Activated naive CD4-positive, alpha-beta T cell treated with anti-CD3 and anti-CD28 coated beads, Interleukin-2, amount 10 ng/mL, durations not matched to agents 7 days and 5 days (primary cell): ENCODE measurements around the gene SPTBN5.

ENCODE experiments used
- CTCF ChIA-PET: fragments of 350-600 bp; sonication (Branson Sonifier 250); formaldehyde crosslinking; loops from one replicate; lab custom pipeline; 2021; ENCODE audit warnings: antibody characterized with exemption; lab: Charles Lee
- DNase-seq: peaks from one replicate; pipeline ENCODE4 v3.0.0-alpha.2; 2020
- H3K27ac Mint-ChIP-seq: one replicate; pipeline ENCODE4 v1.8.0; 2021; ENCODE audit warnings: mild to moderate bottlenecking, moderate library complexity, mixed read lengths
- H3K27me3 Mint-ChIP-seq: one replicate; pipeline ENCODE4 v1.8.0; 2021; ENCODE audit warnings: mild to moderate bottlenecking, mixed read lengths
- H3K36me3 Mint-ChIP-seq: one replicate; pipeline ENCODE4 v1.8.0; 2021; ENCODE audit warnings: mixed read lengths
- H3K4me1 Mint-ChIP-seq: one replicate; pipeline ENCODE4 v1.8.0; 2021; ENCODE audit warnings: mixed read lengths
- H3K4me3 Mint-ChIP-seq: one replicate; pipeline ENCODE4 v1.8.0; 2021; ENCODE audit warnings: mild to moderate bottlenecking, moderate library complexity, mixed read lengths
- H3K9me3 Mint-ChIP-seq: one replicate; pipeline ENCODE4 v1.8.0; 2021; ENCODE audit warnings: mixed read lengths

Gene SPTBN5

DNA sequence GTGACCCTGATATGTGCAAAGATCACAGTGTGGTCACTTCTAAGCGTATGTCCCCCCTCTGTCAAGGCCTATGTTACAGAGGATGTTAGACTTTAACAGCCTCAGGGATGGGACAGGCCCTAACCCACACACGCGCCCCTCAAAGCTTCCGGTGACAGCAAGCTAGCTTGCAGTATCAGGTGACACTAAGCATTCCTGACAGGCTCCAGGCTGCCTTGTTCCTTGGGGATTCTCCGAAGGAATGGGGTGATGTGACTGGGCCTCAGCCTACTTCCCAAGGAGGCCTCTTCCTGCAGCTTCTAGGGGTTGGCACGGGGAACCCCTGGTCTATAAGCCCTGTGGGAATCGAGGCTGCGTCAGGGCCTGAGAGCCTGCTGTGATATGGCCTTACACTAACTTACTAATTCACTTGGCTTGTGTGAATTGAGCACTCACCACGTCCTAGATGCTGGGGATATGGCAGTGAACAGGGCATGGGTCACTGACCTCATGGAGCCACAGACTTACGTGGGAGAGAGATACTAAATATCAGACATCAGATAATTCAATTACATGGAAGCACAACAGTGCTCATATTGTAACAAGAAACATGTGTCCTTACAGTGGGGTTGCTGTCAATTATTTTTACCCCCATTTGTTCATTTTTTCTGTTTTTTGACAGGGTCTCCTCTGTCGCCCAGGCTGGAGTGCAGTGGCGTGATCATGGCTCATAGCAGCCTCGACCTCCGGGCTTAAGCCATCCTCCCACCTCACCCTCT, 11.4 kb upstream of the SPTBN5 start:
- Mint-ChIP-seq H3K27me3 (no peaks in the 10 kb centered on the region), H3K4me1 (peaks cover 13% of the 10 kb centered on the region), H3K27ac (no peak overlapping the region), H3K9me3 (peaks cover 5% of the 10 kb centered on the region), H3K36me3 (peaks cover 46% of the 10 kb centered on the region), H3K4me3 (no peak overlapping the region)
- CTCF ChIA-PET: interaction anchor here (0.6 to 9.3 kb wide), 35 partner anchors 8 to 439 kb away, joined by 3 to 102 read pairs (median 4); partner anchors contain the start of genes JMJD7, MAPKBP1 and PLA2G4B
- DNase-seq: no peak

DNA sequence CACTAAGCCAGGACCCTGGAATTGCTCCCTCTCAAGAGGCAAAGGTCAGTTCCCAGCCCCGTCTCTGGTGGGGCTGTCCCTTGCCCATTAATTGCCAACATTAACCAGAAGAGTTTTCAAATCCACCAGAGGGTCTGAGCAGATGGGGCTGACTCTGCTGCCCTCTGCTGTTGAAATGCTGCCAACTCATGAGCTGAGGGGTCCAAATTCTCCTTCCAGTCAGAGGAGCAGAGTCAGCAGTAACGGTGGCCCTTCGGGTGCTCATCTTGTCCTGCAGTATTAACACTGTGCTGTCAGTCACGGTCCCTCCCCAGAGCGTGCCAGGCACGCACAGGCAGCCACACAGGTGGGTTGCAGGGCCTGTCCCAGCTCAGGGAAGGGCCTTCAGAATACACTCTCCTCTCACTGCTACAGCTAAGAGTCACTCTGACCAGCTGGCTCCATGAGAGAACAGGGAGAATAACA, 10.7 kb upstream of the SPTBN5 start:
- Mint-ChIP-seq H3K9me3 (peaks cover 5% of the 10 kb centered on the region), H3K4me1 (peaks cover 17% of the 10 kb centered on the region), H3K4me3 (no peak overlapping the region), H3K36me3 (peaks cover 45% of the 10 kb centered on the region), H3K27me3 (no peaks in the 10 kb centered on the region), H3K27ac (peak overlapping the region; percentile 42)
- DNase-seq: peak; percentile 80
- CTCF ChIA-PET: interaction anchor here (0.6 to 9.3 kb wide), 35 partner anchors 9 to 439 kb away, joined by 3 to 102 read pairs (median 4); partner anchors contain the start of genes JMJD7, MAPKBP1 and PLA2G4B

DNA sequence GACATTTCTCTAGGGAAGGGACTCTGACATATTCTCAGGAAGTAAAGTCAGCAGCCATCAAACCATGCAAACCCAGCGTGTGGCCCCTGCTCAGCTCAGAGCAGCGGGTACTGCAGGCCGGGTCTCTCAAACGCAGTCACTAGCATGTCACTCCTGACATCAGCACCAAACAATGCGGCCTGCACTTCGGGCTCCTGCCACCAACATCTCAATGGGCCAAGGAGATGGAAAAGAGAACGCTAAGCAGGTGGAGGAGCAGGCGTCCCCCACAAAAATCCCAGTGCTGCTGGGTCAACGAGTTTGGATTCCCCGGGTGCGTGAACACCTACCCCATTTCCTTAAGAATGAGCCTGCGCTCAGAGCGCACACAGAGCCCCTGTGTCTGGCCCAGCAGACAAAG, 9.9 kb upstream of the SPTBN5 start:
- Mint-ChIP-seq H3K27ac (no peak overlapping the region), H3K4me3 (no peak overlapping the region)
- CTCF ChIA-PET: interaction anchor here (1.1 to 9.3 kb wide), 8 partner anchors 8 to 438 kb away, joined by 3 to 102 read pairs (median 16); partner anchors contain the start of gene MAPKBP1

DNA sequence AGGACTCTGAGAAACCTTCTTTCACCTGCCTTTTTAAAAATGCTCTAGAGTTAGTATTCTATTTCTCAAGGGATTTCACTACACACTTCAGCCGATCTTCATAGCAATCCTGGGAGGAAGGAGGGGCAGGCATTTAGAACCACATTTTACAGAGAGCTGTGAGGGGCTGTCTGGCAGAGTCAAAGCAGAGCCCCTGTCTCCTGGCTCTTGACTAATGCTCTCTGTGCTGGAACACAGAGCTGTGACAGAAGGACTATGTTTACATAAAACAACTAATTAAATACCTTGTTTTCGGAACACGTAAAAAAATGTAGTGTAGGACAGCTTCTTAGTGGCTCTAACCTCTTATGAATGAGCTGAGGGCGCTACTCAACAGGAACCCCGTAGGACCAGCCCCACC, 7.6 kb upstream of the SPTBN5 start:
- Mint-ChIP-seq H3K27me3 (no peaks in the 10 kb centered on the region), H3K27ac (peak overlapping the region; percentile 51), H3K4me1 (peaks cover 41% of the 10 kb centered on the region), H3K9me3 (peaks cover 4% of the 10 kb centered on the region), H3K4me3 (no peak overlapping the region), H3K36me3 (peaks cover 41% of the 10 kb centered on the region)
- no peak for DNase-seq
- CTCF ChIA-PET: interaction anchor here (0.6 to 9.3 kb wide), 6 partner anchors 31 to 435 kb away, joined by 3 to 102 read pairs (median 22); partner anchors contain the start of gene MAPKBP1

More for the DNA sequence above, 9.9 kb upstream of the SPTBN5 start:
- DNase-seq: no peak
- Mint-ChIP-seq H3K9me3 (peaks cover 5% of the 10 kb centered on the region), H3K4me1 (peaks cover 23% of the 10 kb centered on the region), H3K36me3 (peaks cover 50% of the 10 kb centered on the region), H3K27me3 (no peaks in the 10 kb centered on the region)

DNA sequence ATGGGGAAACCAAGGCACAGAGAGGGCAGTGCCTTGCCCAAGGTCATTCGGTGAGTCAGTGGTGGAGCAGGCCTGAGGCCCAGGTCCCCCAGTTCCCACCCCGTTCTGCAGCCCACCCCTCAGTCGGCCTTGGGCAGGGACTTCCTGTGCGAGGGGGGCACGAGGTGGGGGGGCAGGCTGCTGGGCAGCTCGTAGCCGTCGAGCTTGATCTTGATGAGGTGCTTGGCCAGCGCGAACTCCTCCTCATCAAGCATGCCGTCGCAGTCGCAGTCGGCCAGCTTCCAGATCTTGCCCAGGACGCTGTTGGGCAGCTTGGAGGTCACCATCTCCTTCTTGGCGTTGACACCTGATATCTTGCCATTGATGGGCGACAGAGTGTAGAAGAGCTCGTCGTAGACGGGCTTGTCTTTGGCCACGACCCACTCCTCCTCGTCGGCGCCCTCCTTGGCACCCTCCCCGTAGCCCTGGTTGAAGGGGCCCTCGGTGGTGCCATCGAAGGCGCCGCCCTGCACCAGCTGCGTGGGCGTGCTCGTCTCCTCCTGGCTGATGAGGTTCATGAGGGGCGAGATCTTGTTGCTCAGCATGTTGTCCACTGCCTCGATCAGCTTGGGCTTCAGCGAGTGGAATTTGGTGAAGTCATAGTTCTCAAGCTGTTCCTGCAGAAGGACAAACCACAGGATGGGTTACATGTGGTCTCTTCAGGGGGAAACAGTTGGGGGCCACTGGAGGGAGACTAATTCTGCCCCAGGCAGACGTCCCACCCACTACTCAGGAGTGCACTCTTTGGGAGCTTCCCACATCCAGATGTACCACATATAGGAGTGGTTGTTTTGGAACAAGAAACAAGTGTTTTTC, 6.9 kb upstream of the SPTBN5 start:
- peaks cover 40% of the 10 kb centered on the region for H3K36me3 Mint-ChIP-seq
- no peak overlapping the region for H3K27ac Mint-ChIP-seq
- H3K9me3 Mint-ChIP-seq: no peaks in the 10 kb centered on the region
- H3K4me3 Mint-ChIP-seq: no peak overlapping the region
- no peaks in the 10 kb centered on the region for H3K27me3 Mint-ChIP-seq
- no peak for DNase-seq
- H3K4me1 Mint-ChIP-seq: peaks cover 47% of the 10 kb centered on the region
- CTCF ChIA-PET: interaction anchor here (4.4 to 9.3 kb wide), 3 partner anchors 38 to 128 kb away, joined by 39 to 102 read pairs (median 42); partner anchors contain the start of gene MAPKBP1

DNA sequence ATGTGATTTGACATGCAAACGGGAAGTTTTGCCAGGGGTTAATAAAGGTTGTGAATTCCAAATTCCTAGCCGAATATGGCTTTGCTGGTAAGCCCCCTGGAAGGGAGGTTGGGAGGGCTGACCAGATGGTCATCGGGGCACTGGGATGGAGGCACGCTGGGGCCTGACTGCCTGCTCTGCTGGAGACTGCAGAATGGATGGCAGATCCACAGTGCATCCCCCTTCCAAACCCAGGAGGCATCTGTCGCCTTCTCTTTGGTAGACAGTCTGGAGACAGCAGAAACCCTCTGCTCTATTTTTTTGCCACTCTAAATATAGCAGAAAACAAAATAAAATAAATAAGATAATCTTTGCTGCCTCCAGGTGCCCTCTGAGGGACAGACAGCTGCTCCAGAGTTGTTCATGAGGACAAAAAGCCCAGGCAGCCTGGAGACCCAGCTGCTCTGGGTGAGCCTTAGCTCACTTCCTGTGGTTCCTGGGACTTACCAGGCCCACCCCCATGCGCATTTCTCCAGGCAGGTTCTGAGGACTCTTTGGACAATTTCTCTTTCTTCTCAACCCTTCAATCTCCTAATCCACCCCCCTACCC, 6.1 kb upstream of the SPTBN5 start:
- H3K4me1 Mint-ChIP-seq: peaks cover 54% of the 10 kb centered on the region
- DNase-seq: no peak
- CTCF ChIA-PET: interaction anchor here (1.8 to 9.3 kb wide), 3 partner anchors 8 to 127 kb away, joined by 4 to 102 read pairs (median 42); partner anchors contain the start of gene MAPKBP1
- no peaks in the 10 kb centered on the region for H3K27me3 Mint-ChIP-seq
- H3K4me3 Mint-ChIP-seq: no peak overlapping the region
- H3K9me3 Mint-ChIP-seq: no peaks in the 10 kb centered on the region
- H3K27ac Mint-ChIP-seq: no peak overlapping the region
- peaks cover 37% of the 10 kb centered on the region for H3K36me3 Mint-ChIP-seq

DNA sequence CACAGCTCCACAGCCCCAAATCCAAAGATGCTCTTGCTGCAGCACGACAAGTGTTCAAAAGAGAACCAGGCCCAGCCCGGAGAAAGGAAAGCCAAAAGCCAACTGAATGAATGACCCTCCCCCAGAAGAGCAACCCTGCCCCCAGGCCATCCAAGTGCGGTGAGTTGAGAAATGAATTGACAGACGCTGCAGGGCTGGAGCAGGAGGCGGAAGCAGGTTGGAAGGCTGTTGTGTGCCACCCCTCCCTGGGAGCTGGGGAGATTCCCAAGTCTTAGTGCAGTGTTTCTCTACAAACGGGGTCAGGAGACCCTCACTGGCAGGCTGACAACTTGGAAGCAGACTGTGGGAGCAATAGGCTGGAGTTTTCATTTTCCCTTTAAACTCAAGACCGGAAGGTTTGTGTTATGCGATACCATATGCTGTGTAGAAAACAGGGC, 3.5 kb upstream of the SPTBN5 start:
- Mint-ChIP-seq H3K4me1 (peaks cover 74% of the 10 kb centered on the region), H3K4me3 (no peak overlapping the region), H3K36me3 (peaks cover 25% of the 10 kb centered on the region), H3K27me3 (no peaks in the 10 kb centered on the region), H3K9me3 (no peaks in the 10 kb centered on the region), H3K27ac (peak overlapping the region; percentile 87)
- CTCF ChIA-PET: no interaction called here
- no peak for DNase-seq

DNA sequence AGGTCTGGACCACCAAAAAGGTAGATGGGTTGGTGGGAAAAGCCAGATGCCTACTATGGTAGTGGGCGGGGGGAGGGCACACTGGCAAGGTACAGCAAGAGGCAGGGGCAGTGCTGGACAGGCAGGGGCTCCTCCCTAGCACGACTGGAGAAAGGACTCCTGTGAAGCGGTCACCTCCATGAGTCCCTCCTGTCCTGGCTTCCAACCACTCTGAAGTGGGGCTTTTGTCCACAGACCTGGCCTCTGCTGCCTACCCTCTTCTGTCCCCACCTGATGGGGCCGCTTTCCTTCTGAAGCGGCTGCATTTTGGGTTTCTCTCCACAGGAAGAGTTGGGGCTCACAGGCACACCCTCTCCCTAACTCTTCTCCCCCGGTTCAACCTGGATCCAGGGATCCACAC, 2.7 kb upstream of the SPTBN5 start:
- DNase-seq: no peak
- Mint-ChIP-seq H3K4me1 (peaks cover 79% of the 10 kb centered on the region), H3K9me3 (no peaks in the 10 kb centered on the region), H3K27me3 (no peaks in the 10 kb centered on the region), H3K4me3 (no peak overlapping the region), H3K36me3 (peaks cover 22% of the 10 kb centered on the region), H3K27ac (peak overlapping the region; percentile 87)
- CTCF ChIA-PET: interaction anchor here (1.3 to 2.3 kb wide), 3 partner anchors 8 to 123 kb away, joined by 3 to 17 read pairs (median 6); no protein-coding TSS in a partner anchor

DNA sequence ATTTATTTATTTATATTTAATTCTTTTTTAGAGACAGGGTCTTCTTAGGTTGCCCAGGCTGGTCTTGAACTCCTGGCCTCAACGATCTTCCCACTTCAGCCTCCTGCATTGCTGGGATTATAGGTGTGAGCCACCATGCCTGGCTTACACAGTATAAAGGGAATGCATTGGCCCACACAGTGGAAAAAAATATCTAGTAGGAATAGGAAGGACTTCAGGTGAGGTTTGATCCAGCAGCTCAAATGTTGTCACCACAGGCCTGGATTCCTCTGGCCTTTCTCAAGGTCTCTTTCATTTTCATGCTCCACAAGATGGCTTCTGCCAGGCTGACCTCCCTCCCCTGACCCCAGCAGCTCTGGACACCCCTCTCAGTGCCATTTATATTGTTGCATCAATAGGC, 2.1 kb upstream of the SPTBN5 start:
- CTCF ChIA-PET: interaction anchor here (1.3 to 2.3 kb wide), 3 partner anchors 8 to 123 kb away, joined by 3 to 17 read pairs (median 6); no protein-coding TSS in a partner anchor
- DNase-seq: no peak
- peaks cover 22% of the 10 kb centered on the region for H3K36me3 Mint-ChIP-seq
- H3K4me3 Mint-ChIP-seq: no peak overlapping the region
- no peaks in the 10 kb centered on the region for H3K9me3 Mint-ChIP-seq
- no peaks in the 10 kb centered on the region for H3K27me3 Mint-ChIP-seq
- peaks cover 77% of the 10 kb centered on the region for H3K4me1 Mint-ChIP-seq
- peak overlapping the region; percentile 87 for H3K27ac Mint-ChIP-seq

DNA sequence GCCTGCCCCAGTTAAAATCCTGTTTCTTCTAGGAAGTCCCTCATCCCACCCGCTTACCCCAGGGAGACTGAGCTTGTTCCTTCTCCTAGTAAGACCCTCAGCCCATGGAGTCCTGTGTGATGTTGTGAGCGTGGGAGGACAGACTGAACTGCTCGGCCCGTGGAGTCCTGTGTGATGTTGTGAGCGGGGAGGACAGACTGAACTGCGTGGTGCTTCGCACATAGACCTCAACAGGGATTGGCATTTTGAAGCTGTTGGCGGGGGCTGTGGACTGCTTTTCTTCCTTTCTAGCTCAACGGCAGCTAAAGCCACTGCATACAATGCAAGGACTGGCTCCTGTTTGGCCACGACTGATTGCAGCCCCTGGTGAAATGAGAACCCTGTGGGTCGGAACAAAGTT, 1.6 kb upstream of the SPTBN5 start:
- Mint-ChIP-seq H3K4me3 (no peak overlapping the region), H3K36me3 (peaks cover 22% of the 10 kb centered on the region), H3K4me1 (peaks cover 74% of the 10 kb centered on the region), H3K9me3 (no peaks in the 10 kb centered on the region), H3K27ac (peak overlapping the region; percentile 96), H3K27me3 (no peaks in the 10 kb centered on the region)
- DNase-seq: no peak
- CTCF ChIA-PET: interaction anchor here (1.3 to 2.3 kb wide), 3 partner anchors 9 to 122 kb away, joined by 3 to 17 read pairs (median 6); no protein-coding TSS in a partner anchor

DNA sequence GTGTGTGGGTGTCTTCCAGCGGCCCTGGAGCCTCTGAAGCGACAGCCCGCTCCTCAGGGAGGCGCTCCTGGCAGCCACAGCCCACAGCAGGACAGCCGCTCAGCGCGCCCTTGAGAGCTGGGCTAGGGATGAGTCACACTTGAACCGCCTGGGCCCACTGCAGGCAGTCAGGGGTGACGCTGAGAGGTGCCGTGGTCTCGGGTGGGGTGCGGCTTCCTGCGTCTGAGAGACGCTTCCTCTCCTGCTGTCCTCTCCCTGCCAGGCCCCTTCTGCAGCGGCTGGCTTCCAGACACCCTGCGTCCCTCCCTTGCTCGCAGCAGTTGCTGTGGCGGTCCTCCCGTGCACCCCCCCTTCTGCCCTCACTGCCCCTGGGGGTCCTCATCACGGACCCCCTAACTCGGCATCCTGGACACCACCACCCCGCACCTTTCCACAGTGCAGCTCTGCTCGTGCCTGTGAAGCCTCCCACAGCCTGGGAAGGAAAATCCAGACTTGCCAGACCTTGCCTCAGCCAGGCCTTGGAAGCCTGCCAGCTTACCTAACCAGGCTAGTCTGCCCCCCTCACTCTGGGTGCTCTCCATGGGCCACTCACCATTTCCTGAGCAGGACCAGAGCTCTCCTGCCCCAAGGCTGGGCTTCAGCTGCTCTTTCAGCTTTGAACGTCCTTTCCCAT, 1.1 kb upstream of the SPTBN5 start:
- Mint-ChIP-seq H3K4me3 (peak overlapping the region; percentile 56), H3K27ac (peak overlapping the region; percentile 96), H3K27me3 (no peaks in the 10 kb centered on the region), H3K4me1 (peaks cover 70% of the 10 kb centered on the region), H3K36me3 (peaks cover 22% of the 10 kb centered on the region), H3K9me3 (no peaks in the 10 kb centered on the region)
- CTCF ChIA-PET: interaction anchor here (1.9 to 2.3 kb wide), 2 partner anchors 9 to 42 kb away, joined by 6 to 17 read pairs; no protein-coding TSS in a partner anchor
- DNase-seq: peak; percentile 91

DNA sequence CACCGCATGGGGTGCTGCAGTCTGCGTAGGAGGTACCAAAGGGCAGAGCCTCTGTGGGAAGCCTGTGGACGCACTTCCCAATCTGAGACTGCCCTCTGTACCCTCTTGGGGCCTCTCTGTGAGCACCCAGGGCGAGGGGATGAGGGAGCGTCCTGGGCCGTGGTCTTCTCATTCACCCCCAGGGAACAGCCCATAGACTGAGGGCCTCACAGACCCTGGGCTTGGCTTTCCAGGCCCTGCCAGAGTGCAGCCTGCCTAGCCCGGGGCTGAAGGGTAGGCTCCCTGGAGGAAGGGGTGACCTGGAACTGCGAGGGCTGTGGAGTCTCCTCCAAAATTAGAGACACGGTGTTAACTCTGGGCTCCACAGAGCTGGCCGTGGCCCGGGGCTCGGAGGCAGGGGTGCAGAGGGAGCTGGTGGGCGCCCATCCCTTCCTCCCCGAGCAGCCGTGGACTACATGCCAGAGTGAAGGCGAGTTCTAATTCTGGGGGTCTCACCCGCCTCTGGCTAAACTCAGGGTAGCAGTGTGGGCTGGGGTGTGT, 468 bp upstream of the SPTBN5 start:
- Mint-ChIP-seq H3K4me3 (peak overlapping the region; percentile 56), H3K27ac (peak overlapping the region; percentile 96)

More for the DNA sequence above, 468 bp upstream of the SPTBN5 start:
- Mint-ChIP-seq H3K36me3 (peaks cover 19% of the 10 kb centered on the region), H3K27me3 (no peaks in the 10 kb centered on the region), H3K4me1 (peaks cover 68% of the 10 kb centered on the region), H3K9me3 (no peaks in the 10 kb centered on the region)
- CTCF ChIA-PET: interaction anchor here (1.9 to 2.3 kb wide), 2 partner anchors 10 to 43 kb away, joined by 6 to 17 read pairs; no protein-coding TSS in a partner anchor
- DNase-seq: no peak
